Activated CD4-positive, alpha-beta memory T cell treated with anti-CD3 and anti-CD28 coated beads for 36 hours (primary cell): ENCODE data around the gene MAP7D2. TPM values are rescaled to one million over a fixed set of nuclear protein-coding genes. Genes with fewer than 3 reads are reported as not detected.

ENCODE experiments used
- CTCF ChIA-PET: fragments of 350-600 bp; sonication (Branson Sonifier 250); formaldehyde crosslinking; loops from one replicate; lab custom pipeline; 2021; ENCODE audit warnings: antibody characterized with exemption, inconsistent platforms; lab: Charles Lee
- POLR2A ChIA-PET: fragments of 350-600 bp; sonication (Branson Sonifier 250); formaldehyde crosslinking; loops from one replicate; lab custom pipeline; 2021; ENCODE audit warnings: antibody characterized with exemption; lab: Charles Lee
- DNase-seq: peaks from one replicate; pipeline ENCODE4 v3.0.0-alpha.2; 2020
- H3K27ac Mint-ChIP-seq: one replicate; pipeline ENCODE4 v1.8.0; 2021; ENCODE audit warnings: mixed read lengths
- H3K27me3 Mint-ChIP-seq: one replicate; pipeline ENCODE4 v1.8.0; 2021; ENCODE audit warnings: mixed read lengths
- H3K36me3 Mint-ChIP-seq: one replicate; pipeline ENCODE4 v1.8.0; 2021; ENCODE audit warnings: mixed read lengths
- H3K4me1 Mint-ChIP-seq: one replicate; pipeline ENCODE4 v1.8.0; 2021; ENCODE audit warnings: low read depth, mixed read lengths
- H3K4me3 Mint-ChIP-seq: one replicate; pipeline ENCODE4 v1.8.0; 2021; ENCODE audit warnings: mild to moderate bottlenecking, mixed read lengths
- H3K9me3 Mint-ChIP-seq: one replicate; pipeline ENCODE4 v1.8.0; 2021; ENCODE audit warnings: mixed read lengths
- intact Hi-C: fragments of 100-400 bp; cut with micrococcal nuclease; formaldehyde crosslinking; loops from one replicate; pipeline ENCODE4 v1.15.1; 2023
- total RNA-seq, 2 experiments: library from RNA; stranded (reverse); gene quantifications; one replicate each; pipeline ENCODE4 v1.2.3, GENCODE V29; 2021

MAP7D2 gene
- total RNA-seq, 2 experiments from 2014 or later = 0.22 to 0.24 TPM

- no peak for DNase-seq
- Mint-ChIP-seq H3K27me3 (peaks cover 9% of the 10 kb centered on the region), H3K27ac (no peak overlapping the region), H3K9me3 (no peaks in the 10 kb centered on the region), H3K36me3 (no peaks in the 10 kb centered on the region), H3K4me1 (peaks cover 2% of the 10 kb centered on the region), H3K4me3 (no peak overlapping the region)
- POLR2A ChIA-PET = no interaction called here
- CTCF ChIA-PET = no interaction called here
- intact Hi-C loops = no loop called here
These were observed 5.4 kb downstream of the MAP7D2 start for GRCh38 chrX:20111271-20111670.

GRCh38 chrX:20101934-20102581 lies 14.6 kb downstream of the MAP7D2 start:
- no peak overlapping the region for H3K27ac Mint-ChIP-seq
- H3K27me3 Mint-ChIP-seq = no peaks in the 10 kb centered on the region
- DNase-seq = no peak
- no peak overlapping the region for H3K4me3 Mint-ChIP-seq
- H3K4me1 Mint-ChIP-seq = peaks cover 7% of the 10 kb centered on the region
- POLR2A ChIA-PET = no interaction called here
- H3K36me3 Mint-ChIP-seq = no peaks in the 10 kb centered on the region
- CTCF ChIA-PET = no interaction called here
- intact Hi-C loops = no loop called here
- no peaks in the 10 kb centered on the region for H3K9me3 Mint-ChIP-seq

GRCh38 chrX:20091499-20091898 lies 25.2 kb downstream of the MAP7D2 start:
- DNase-seq = no peak
- no peak overlapping the region for H3K27ac Mint-ChIP-seq
- intact Hi-C loops = no loop called here
- no peaks in the 10 kb centered on the region for H3K27me3 Mint-ChIP-seq
- no peaks in the 10 kb centered on the region for H3K4me1 Mint-ChIP-seq
- no peaks in the 10 kb centered on the region for H3K9me3 Mint-ChIP-seq
- POLR2A ChIA-PET = no interaction called here
- CTCF ChIA-PET = no interaction called here
- no peaks in the 10 kb centered on the region for H3K36me3 Mint-ChIP-seq
- H3K4me3 Mint-ChIP-seq = no peak overlapping the region

GRCh38 chrX:20089845-20090244 lies 26.9 kb downstream of the MAP7D2 start:
- no peak for DNase-seq
- Mint-ChIP-seq H3K9me3 (no peaks in the 10 kb centered on the region), H3K27ac (no peak overlapping the region), H3K27me3 (no peaks in the 10 kb centered on the region), H3K36me3 (no peaks in the 10 kb centered on the region), H3K4me3 (no peak overlapping the region), H3K4me1 (no peaks in the 10 kb centered on the region)
- POLR2A ChIA-PET = no interaction called here
- CTCF ChIA-PET = no interaction called here
- intact Hi-C loops = no loop called here

- Mint-ChIP-seq H3K4me3 (no peak overlapping the region), H3K36me3 (no peaks in the 10 kb centered on the region), H3K27me3 (peaks cover 3% of the 10 kb centered on the region), H3K9me3 (no peaks in the 10 kb centered on the region), H3K4me1 (no peaks in the 10 kb centered on the region), H3K27ac (no peak overlapping the region)
- ChIA-PET CTCF (no interaction called here), POLR2A (no interaction called here)
- DNase-seq = no peak
- intact Hi-C loops = no loop called here
These were observed 36.4 kb downstream of the MAP7D2 start for GRCh38 chrX:20080277-20080676.

GRCh38 chrX:20071511-20072079 lies 45.1 kb downstream of the MAP7D2 start:
- ChIA-PET POLR2A (no interaction called here), CTCF (no interaction called here)
- H3K4me1 Mint-ChIP-seq = no peaks in the 10 kb centered on the region
- intact Hi-C loops = no loop called here
- no peaks in the 10 kb centered on the region for H3K36me3 Mint-ChIP-seq
- no peak overlapping the region for H3K27ac Mint-ChIP-seq
- DNase-seq = no peak
- no peaks in the 10 kb centered on the region for H3K9me3 Mint-ChIP-seq
- H3K27me3 Mint-ChIP-seq = peaks cover 4% of the 10 kb centered on the region
- H3K4me3 Mint-ChIP-seq = no peak overlapping the region

- Mint-ChIP-seq H3K4me1 (no peaks in the 10 kb centered on the region), H3K9me3 (no peaks in the 10 kb centered on the region), H3K27ac (no peak overlapping the region), H3K36me3 (no peaks in the 10 kb centered on the region), H3K27me3 (no peaks in the 10 kb centered on the region), H3K4me3 (no peak overlapping the region)
- intact Hi-C loops = loop anchor here (1.0 to 2.0 kb wide), 3 partner anchors 77 to 695 kb away; partner anchors contain the start of gene BCLAF3
- POLR2A ChIA-PET = no interaction called here
- DNase-seq = no peak
- CTCF ChIA-PET = interaction anchor here (0.6 to 3.0 kb wide), 6 partner anchors 9 to 696 kb away, joined by 3 to 26 read pairs (median 4); no protein-coding TSS in a partner anchor
These were observed 48.8 kb downstream of the MAP7D2 start for GRCh38 chrX:20067709-20068561.

- Mint-ChIP-seq H3K36me3 (no peaks in the 10 kb centered on the region), H3K27ac (no peak overlapping the region), H3K4me3 (no peak overlapping the region), H3K9me3 (no peaks in the 10 kb centered on the region), H3K27me3 (no peaks in the 10 kb centered on the region), H3K4me1 (no peaks in the 10 kb centered on the region)
- DNase-seq = peak; percentile 13
- CTCF ChIA-PET = interaction anchor here (0.6 to 3.0 kb wide), 6 partner anchors 10 to 695 kb away, joined by 3 to 26 read pairs (median 4); no protein-coding TSS in a partner anchor
- intact Hi-C loops = loop anchor here (1.0 to 2.0 kb wide), 3 partner anchors 76 to 694 kb away; partner anchors contain the start of gene BCLAF3
- POLR2A ChIA-PET = no interaction called here
These were observed 49.6 kb downstream of the MAP7D2 start for GRCh38 chrX:20066968-20067708.

GRCh38 chrX:20063716-20064351 lies 52.9 kb downstream of the MAP7D2 start:
- no peaks in the 10 kb centered on the region for H3K36me3 Mint-ChIP-seq
- DNase-seq = peak; percentile 20
- intact Hi-C loops = no loop called here
- ChIA-PET POLR2A (no interaction called here), CTCF (interaction anchor here (1.0 to 2.9 kb wide), 3 partner anchors 13 to 159 kb away, joined by 3 to 15 read pairs (median 4); no protein-coding TSS in a partner anchor)
- no peak overlapping the region for H3K27ac Mint-ChIP-seq
- H3K27me3 Mint-ChIP-seq = no peaks in the 10 kb centered on the region
- H3K9me3 Mint-ChIP-seq = no peaks in the 10 kb centered on the region
- no peak overlapping the region for H3K4me3 Mint-ChIP-seq
- peaks cover 3% of the 10 kb centered on the region for H3K4me1 Mint-ChIP-seq

GRCh38 chrX:20063153-20063552 lies 53.6 kb downstream of the MAP7D2 start:
- CTCF ChIA-PET = interaction anchor here (1.2 to 2.9 kb wide), 2 partner anchors 37 to 159 kb away, joined by 3 to 15 read pairs; no protein-coding TSS in a partner anchor
- no peak for DNase-seq

GRCh38 chrX:20061855-20062254 lies 54.9 kb downstream of the MAP7D2 start:
- ChIA-PET POLR2A (no interaction called here), CTCF (interaction anchor here (2.0 kb wide), 1 partner anchor 17 kb away, joined by 4 read pairs; no protein-coding TSS in a partner anchor)
- DNase-seq = no peak
- Mint-ChIP-seq H3K9me3 (no peaks in the 10 kb centered on the region), H3K27ac (no peak overlapping the region), H3K36me3 (no peaks in the 10 kb centered on the region), H3K4me1 (peaks cover 3% of the 10 kb centered on the region), H3K4me3 (no peak overlapping the region), H3K27me3 (no peaks in the 10 kb centered on the region)
- intact Hi-C loops = no loop called here

More at GRCh38 chrX:20063153-20063552, 53.6 kb downstream of the MAP7D2 start:
- Mint-ChIP-seq H3K36me3 (no peaks in the 10 kb centered on the region), H3K27ac (no peak overlapping the region), H3K27me3 (no peaks in the 10 kb centered on the region), H3K9me3 (no peaks in the 10 kb centered on the region), H3K4me1 (peaks cover 3% of the 10 kb centered on the region), H3K4me3 (no peak overlapping the region)
- POLR2A ChIA-PET = no interaction called here
- intact Hi-C loops = no loop called here
